Measurements from ENCODE around the gene CCR8.
"Not testable (repeated sequence)": the region's sequence is repeated elsewhere in the genome, so short reads cannot be mapped to it uniquely, and the experiment has no call there.

CCR8 gene

GRCh38 chr3:39315420-39315819 lies 14.1 kb upstream of the CCR8 start:
- Histone ChIP-seq H3K9me3 (peaks cover 0 to 14% (median 5%) of the 10 kb centered on the region in 3 donors), H3K36me3 (no peaks in the 10 kb centered on the region), H3K27ac (no peak overlapping the region), H3K4me1 (no peaks in the 10 kb centered on the region), H3K4me3 (no peak overlapping the region), H3K27me3 (no peaks in the 10 kb centered on the region)
- DNase-seq = no peak
- intact Hi-C loops (cut with DNase I; ENCODE audit: low total_unique reads) = no loop called here
- no peak for TF ChIP-seq CTCF (IDR thresholded peaks at IDR 0.05)

- Histone ChIP-seq H3K27me3 (no peaks in the 10 kb centered on the region), H3K9me3 (peaks cover 0 to 14% (median 5%) of the 10 kb centered on the region in 3 donors), H3K27ac (no peak overlapping the region), H3K36me3 (no peaks in the 10 kb centered on the region), H3K4me1 (no peaks in the 10 kb centered on the region), H3K4me3 (no peak overlapping the region)
- intact Hi-C loops (cut with DNase I; ENCODE audit: low total_unique reads) = no loop called here
- TF ChIP-seq CTCF (IDR thresholded peaks at IDR 0.05) = no peak
- no peak for DNase-seq
Observed at GRCh38 chr3:39317571-39318169, 11.8 kb upstream of the CCR8 start.

- intact Hi-C loops (cut with DNase I; ENCODE audit: low total_unique reads) = no loop called here
- Histone ChIP-seq H3K4me1 (no peaks in the 10 kb centered on the region), H3K27ac (no peak overlapping the region), H3K36me3 (no peaks in the 10 kb centered on the region), H3K27me3 (no peaks in the 10 kb centered on the region), H3K9me3 (peaks cover 0 to 14% (median 5%) of the 10 kb centered on the region in 3 donors), H3K4me3 (no peak overlapping the region)
- DNase-seq = no peak
- no peak for TF ChIP-seq CTCF (IDR thresholded peaks at IDR 0.05)
Observed at GRCh38 chr3:39318301-39318700, 11.2 kb upstream of the CCR8 start.

GRCh38 chr3:39319249-39319648 lies 10.3 kb upstream of the CCR8 start:
- intact Hi-C loops (cut with DNase I; ENCODE audit: low total_unique reads) = no loop called here
- H3K27me3 ChIP-seq = no peaks in the 10 kb centered on the region
- H3K4me1 ChIP-seq = no peaks in the 10 kb centered on the region
- H3K27ac ChIP-seq = no peak overlapping the region
- H3K9me3 ChIP-seq = peaks cover 0 to 9% (median 5%) of the 10 kb centered on the region in 3 donors
- H3K36me3 ChIP-seq = no peaks in the 10 kb centered on the region
- H3K4me3 ChIP-seq = no peak overlapping the region
- DNase-seq = no peak
- no peak for TF ChIP-seq CTCF (IDR thresholded peaks at IDR 0.05)

GRCh38 chr3:39321574-39321983 lies 7.9 kb upstream of the CCR8 start:
- DNase-seq; H3K9me3 ChIP-seq; H3K4me3 ChIP-seq; H3K27me3 ChIP-seq; H3K4me1 ChIP-seq; H3K36me3 ChIP-seq; H3K27ac ChIP-seq; intact Hi-C loops (cut with DNase I; ENCODE audit: low total_unique reads): not testable (repeated sequence)

GRCh38 chr3:39322209-39322715 lies 7.2 kb upstream of the CCR8 start:
- intact Hi-C loops (cut with DNase I; ENCODE audit: low total_unique reads); H3K27me3 ChIP-seq: not testable (repeated sequence)

GRCh38 chr3:39322936-39323335 lies 6.6 kb upstream of the CCR8 start:
- Histone ChIP-seq H3K4me3 (no peak overlapping the region), H3K27ac (no peak overlapping the region), H3K9me3 (peaks cover 0 to 4% (median 0%) of the 10 kb centered on the region in 3 donors), H3K27me3 (no peaks in the 10 kb centered on the region), H3K4me1 (no peaks in the 10 kb centered on the region), H3K36me3 (no peaks in the 10 kb centered on the region)
- intact Hi-C loops (cut with DNase I; ENCODE audit: low total_unique reads) = no loop called here
- DNase-seq = no peak
- no peak for TF ChIP-seq CTCF (IDR thresholded peaks at IDR 0.05)

More at GRCh38 chr3:39322209-39322715, 7.2 kb upstream of the CCR8 start:
- H3K9me3 ChIP-seq, H3K27ac ChIP-seq, DNase-seq, H3K4me1 ChIP-seq, H3K4me3 ChIP-seq, H3K36me3 ChIP-seq: not testable (repeated sequence)
